AG10803 (cell line): Measurements from ENCODE around the gene GPR45.
A peak's percentile ranks its signal among the peaks of the same experiment; 100 is the strongest.

Experiments used
- DNase-seq: peaks from one replicate; pipeline ENCODE4 v3.0.0; 2010; ENCODE audit warnings: low read depth
- H3K4me3 ChIP-seq: 2 replicates; pipeline ENCODE4 v1.5.1; 2011; ENCODE audit warnings: mild to moderate bottlenecking, low read length, control low read depth
- TF ChIP-seq, protein P1 (sequence below): conservative IDR thresholded peaks from 2 replicates; pipeline ENCODE4 v1.5.1; 2011; ENCODE audit warnings: mild to moderate bottlenecking, low read length, control low read depth, inconsistent platforms

The GPR45 gene

DNA sequence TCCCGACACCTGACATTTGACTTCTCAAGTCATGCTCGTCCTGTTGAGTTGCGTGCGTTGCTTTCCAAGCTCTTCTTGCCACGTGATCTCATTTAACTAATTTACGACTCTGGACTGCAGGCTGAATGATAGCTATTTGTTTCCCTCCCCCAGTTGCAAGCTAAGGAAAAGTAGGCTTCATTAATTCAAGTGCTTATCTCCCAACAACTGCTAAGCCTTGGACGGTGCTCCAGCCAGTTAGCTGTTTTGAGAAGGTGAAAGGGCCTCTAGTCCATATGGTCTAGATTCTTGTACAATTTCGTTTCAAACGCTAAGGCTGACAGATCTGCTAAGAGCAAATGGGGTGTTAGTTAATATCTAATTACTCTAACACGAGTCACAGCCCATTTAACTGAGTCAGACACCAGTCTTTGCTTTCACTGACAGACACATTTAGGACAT, 21.1 kb downstream of the GPR45 start:
- no peak overlapping the region for H3K4me3 ChIP-seq
- DNase-seq = peak; percentile 18
- TF ChIP-seq, protein P1, sequence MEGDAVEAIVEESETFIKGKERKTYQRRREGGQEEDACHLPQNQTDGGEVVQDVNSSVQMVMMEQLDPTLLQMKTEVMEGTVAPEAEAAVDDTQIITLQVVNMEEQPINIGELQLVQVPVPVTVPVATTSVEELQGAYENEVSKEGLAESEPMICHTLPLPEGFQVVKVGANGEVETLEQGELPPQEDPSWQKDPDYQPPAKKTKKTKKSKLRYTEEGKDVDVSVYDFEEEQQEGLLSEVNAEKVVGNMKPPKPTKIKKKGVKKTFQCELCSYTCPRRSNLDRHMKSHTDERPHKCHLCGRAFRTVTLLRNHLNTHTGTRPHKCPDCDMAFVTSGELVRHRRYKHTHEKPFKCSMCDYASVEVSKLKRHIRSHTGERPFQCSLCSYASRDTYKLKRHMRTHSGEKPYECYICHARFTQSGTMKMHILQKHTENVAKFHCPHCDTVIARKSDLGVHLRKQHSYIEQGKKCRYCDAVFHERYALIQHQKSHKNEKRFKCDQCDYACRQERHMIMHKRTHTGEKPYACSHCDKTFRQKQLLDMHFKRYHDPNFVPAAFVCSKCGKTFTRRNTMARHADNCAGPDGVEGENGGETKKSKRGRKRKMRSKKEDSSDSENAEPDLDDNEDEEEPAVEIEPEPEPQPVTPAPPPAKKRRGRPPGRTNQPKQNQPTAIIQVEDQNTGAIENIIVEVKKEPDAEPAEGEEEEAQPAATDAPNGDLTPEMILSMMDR = no peak

DNA sequence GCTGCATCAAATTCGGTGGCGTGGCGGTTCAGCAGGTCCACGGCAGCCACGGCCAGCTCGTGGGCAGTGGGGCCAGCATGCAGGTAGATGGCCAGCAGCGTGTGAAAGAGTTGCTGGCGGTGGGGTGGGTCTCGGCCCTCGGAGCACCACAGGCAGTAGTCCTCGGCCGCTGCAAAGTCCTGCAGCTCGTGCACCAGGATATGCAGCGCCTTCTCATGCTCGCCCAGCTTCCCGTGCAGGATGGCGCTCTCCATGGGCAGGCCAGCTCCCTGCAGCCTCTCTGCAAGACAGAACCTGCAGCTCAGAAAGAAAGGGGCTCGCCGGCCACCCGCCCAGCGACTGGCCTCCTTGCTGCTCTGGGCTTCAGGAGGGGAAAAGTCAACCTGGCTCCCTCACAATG, 27.9 kb downstream of the GPR45 start:
- TF ChIP-seq, protein P1 = no peak
- DNase-seq = no peak
- H3K4me3 ChIP-seq = no peak overlapping the region

DNA sequence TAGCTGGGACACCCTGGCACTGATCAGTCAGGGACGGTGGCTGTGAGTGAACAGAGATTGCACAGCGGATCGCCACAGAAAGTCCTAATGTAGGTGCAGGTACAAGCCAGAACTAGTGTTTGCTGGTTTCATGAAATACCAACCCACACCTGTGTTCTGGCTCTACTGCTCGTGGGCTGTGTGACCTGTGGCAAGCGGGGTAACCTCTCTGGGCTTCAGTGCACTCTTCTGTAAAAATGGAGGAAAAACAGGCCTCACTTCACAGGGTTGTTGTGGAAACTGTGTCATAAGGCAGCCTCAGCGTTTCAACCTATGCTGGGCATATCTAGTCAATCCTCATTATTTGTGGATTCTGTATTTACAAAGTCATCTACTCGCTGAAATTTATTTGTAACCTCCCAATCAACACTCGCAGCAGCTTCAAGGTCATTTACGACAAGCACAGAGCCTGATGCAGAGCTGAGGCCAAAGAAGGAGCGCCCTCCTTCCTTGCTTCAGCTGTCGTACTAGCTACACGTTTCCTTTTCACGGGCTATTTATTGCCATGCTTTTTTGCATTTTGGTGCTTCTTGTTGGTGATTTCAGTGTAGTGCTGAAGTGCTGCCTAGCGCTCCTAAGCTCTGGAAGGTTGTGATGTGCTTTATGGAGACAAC, 30.0 kb downstream of the GPR45 start:
- TF ChIP-seq, protein P1 = no peak
- no peak for DNase-seq
- no peak overlapping the region for H3K4me3 ChIP-seq

DNA sequence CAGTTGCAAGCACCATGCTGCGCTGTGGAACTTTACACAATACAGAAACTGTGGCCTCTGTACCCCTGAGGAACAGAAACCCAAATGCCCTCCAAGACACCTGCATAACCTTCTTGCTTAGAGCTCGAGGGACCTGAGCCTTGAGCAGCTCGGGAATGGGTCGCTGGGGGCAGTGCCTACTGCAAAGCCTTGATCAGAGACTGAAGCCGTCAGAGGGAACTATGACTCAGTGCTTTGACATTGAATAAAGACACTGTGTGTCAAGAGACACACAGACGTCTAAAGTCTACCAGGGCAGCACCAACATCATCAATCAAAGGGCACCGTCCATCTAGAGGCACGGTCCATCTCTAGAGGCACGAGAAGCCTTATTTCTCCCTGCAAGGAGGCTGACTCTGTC, 30.6 kb downstream of the GPR45 start:
- no peak for DNase-seq
- TF ChIP-seq, protein P1 = no peak
- no peak overlapping the region for H3K4me3 ChIP-seq

DNA sequence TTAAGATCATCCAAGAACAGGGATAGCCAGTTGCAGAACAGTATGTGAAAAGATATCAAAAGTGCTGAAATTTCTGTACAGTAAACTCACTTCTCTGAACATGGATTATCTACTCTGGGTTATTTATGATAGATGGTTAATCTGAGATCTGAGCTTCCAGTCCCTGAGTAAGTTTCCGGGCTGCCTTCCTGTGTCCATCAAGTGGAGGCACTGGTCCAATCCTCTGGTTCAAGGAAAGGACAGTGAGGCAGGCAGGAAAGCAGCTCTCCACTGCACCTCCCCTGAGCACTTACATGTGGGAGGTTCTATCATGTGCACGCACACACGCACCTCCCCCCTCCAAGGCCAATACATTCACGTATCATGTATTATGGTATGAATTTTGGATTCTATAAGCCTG, 32.5 kb downstream of the GPR45 start:
- TF ChIP-seq, protein P1 = no peak
- DNase-seq = no peak
- no peak overlapping the region for H3K4me3 ChIP-seq

DNA sequence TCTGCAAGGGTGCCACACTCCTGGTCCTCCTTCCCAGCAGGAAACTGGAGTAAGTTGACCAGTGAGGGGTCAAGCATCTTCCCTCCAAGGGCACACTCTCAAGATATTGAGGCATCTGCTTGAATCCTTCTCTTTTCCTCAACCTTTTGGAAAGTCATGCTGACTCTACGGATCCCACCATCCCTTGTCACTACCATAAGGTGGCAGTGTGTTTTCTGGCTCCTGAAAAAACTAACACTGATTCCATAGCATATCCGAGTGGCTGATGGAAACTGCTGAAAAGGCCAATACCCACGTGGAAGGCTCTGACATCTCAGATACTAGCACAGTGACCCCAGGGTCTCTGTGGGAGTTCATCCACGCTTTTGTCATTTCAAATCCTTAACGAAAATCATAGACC, 37.1 kb downstream of the GPR45 start:
- TF ChIP-seq, protein P1 = no peak
- no peak overlapping the region for H3K4me3 ChIP-seq
- DNase-seq = no peak

DNA sequence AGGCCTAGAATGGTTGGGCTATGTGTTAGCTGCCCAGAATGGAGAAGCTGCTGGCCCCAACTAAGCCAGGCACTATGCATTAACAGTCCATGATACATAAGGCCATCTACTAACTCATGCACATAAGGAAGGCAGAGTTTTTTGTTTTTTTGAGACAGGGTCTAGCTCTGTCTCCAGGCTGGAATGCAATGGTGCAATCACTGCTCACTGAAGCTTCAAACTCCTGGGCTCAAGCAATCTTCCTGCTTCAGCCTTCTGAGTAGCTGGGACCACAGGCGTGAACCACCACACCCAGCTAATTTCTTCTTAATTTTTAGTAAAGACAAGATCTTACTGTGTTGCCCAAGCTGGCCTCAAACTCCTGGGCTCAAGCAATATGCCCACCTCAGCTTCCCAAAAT, 37.6 kb downstream of the GPR45 start:
- H3K4me3 ChIP-seq = no peak overlapping the region
- DNase-seq = no peak
- TF ChIP-seq, protein P1 = no peak
